ENCODE measurements around the gene NEAT1. TPM values are rescaled to one million over a fixed set of nuclear protein-coding genes. Genes with fewer than 3 reads are reported as not detected.

NEAT1 gene
- total and polyA plus RNA-seq, 12 donors, result 20.9 to 6,838 (median 335) TPM

DNA sequence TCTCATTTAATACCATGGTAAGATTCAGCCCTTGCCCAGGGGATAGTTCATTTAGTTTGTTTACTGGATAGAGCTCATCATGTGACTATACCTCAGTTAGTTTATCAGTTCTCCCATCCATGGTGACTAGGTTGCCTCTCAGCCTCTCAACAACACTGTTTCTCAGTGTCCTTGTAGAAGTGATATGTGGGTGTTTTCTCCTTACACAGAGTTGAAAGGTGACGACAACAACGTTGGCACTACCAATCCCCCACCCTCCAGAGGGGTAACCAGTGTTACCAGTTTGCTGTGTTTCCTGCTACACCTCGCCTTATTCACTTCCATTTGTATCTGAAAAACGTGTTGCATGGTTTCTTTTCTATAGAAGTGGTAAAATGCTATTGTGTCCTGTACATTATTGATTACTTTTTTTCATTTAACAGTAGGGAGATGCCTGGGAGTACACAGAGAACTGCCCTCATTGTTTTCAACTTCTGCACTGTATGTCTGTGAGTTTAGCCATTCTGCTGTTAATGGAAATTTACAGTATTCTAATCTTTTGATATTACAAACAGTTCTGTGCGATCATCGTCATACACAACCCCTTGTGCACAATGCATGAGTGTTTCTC lies 11.6 kb downstream of the NEAT1 start:
- intact Hi-C loops (cut with DNase I), result no loop called here
- 47 to 56% (median 48%) methylated on average over 6 of the region's 6 CpGs for whole genome bisulfite sequencing, 4 donors
- no peaks in the 10 kb centered on the region for H3K9me3 ChIP-seq (replicated peaks in 1 of 3)
- peak overlapping the region in 1 of 4 donors; percentile 28 for H3K4me3 ChIP-seq
- peaks cover 0 to 53% of the 10 kb centered on the region in 2 donors for H3K36me3 ChIP-seq (replicated peaks in 1 of 2)
- no peaks in the 10 kb centered on the region for H3K27me3 ChIP-seq
- DNase-seq, result peak in 5 of 7 donors; percentile 15 to 54 (median 28)
- TF ChIP-seq POLR2A (IDR thresholded peaks at IDR 0.05) (peak in 1 of 2 donors; percentile 46), CTCF (IDR thresholded peaks at IDR 0.05) (no peak)
- H3K27ac ChIP-seq, result peak overlapping the region in 4 of 5 donors; percentile 13 to 100 (median 74)
- H3K4me1 ChIP-seq (replicated peaks in 1 of 2), result peaks cover 46 to 98% of the 10 kb centered on the region in 2 donors

GRCh38 chr11:65434667-65435410 lies 12.2 kb downstream of the NEAT1 start:
- Histone ChIP-seq H3K9me3 (replicated peaks in 1 of 3) (no peaks in the 10 kb centered on the region), H3K4me3 (peak overlapping the region in 1 of 4 donors; percentile 28), H3K36me3 (replicated peaks in 1 of 2) (peaks cover 0 to 58% of the 10 kb centered on the region in 2 donors), H3K27ac (peak overlapping the region; percentile 39 to 100 (median 73)), H3K4me1 (replicated peaks in 1 of 2) (peaks cover 47 to 100% of the 10 kb centered on the region in 2 donors), H3K27me3 (no peaks in the 10 kb centered on the region)
- DNase-seq, result peak in 4 of 7 donors; percentile 15 to 53 (median 34)
- 80 to 91% (median 81%) methylated on average over 5 of the region's 5 CpGs for WGBS, 4 donors
- TF ChIP-seq POLR2A (IDR thresholded peaks at IDR 0.05) (no peak), CTCF (IDR thresholded peaks at IDR 0.05) (peak in 1 of 6 experiments; percentile 11)
- intact Hi-C loops (cut with DNase I), result no loop called here

GRCh38 chr11:65435411-65435931 lies 12.9 kb downstream of the NEAT1 start:
- Histone ChIP-seq H3K9me3 (replicated peaks in 1 of 3) (no peaks in the 10 kb centered on the region), H3K27ac (peak overlapping the region; percentile 39 to 100 (median 73)), H3K4me1 (replicated peaks in 1 of 2) (peaks cover 47 to 100% of the 10 kb centered on the region in 2 donors), H3K36me3 (replicated peaks in 1 of 2) (peaks cover 0 to 58% of the 10 kb centered on the region in 2 donors), H3K27me3 (no peaks in the 10 kb centered on the region), H3K4me3 (peak overlapping the region in 1 of 4 donors; percentile 3)
- intact Hi-C loops (cut with DNase I), result no loop called here
- peak in 5 of 7 donors; percentile 27 to 56 (median 43) for DNase-seq
- TF ChIP-seq CTCF (IDR thresholded peaks at IDR 0.05), result no peak
- no peak for TF ChIP-seq POLR2A (IDR thresholded peaks at IDR 0.05)
- WGBS, 4 donors, result 78 to 92% (median 82%) methylated on average over 6 to 9 of the region's 9 CpGs

GRCh38 chr11:65435981-65436411 lies 13.4 kb downstream of the NEAT1 start:
- H3K4me3 ChIP-seq, result no peak overlapping the region
- H3K9me3 ChIP-seq (replicated peaks in 1 of 3), result no peaks in the 10 kb centered on the region
- intact Hi-C loops (cut with DNase I), result no loop called here
- TF ChIP-seq POLR2A (IDR thresholded peaks at IDR 0.05) (no peak), CTCF (IDR thresholded peaks at IDR 0.05) (no peak)
- H3K27me3 ChIP-seq, result no peaks in the 10 kb centered on the region
- peak overlapping the region; percentile 34 to 100 (median 73) for H3K27ac ChIP-seq
- DNase-seq, result peak; percentile 43 to 74 (median 64)
- peaks cover 47 to 100% of the 10 kb centered on the region in 2 donors for H3K4me1 ChIP-seq (replicated peaks in 1 of 2)
- 79 to 90% (median 85%) methylated on average over 5 to 8 of the region's 8 CpGs for WGBS, 4 donors
- peaks cover 0 to 58% of the 10 kb centered on the region in 2 donors for H3K36me3 ChIP-seq (replicated peaks in 1 of 2)
